ENCODE measurements around the gene ACTL6B. TPM values are rescaled to one million over a fixed set of nuclear protein-coding genes. Genes with fewer than 3 reads are reported as not detected.

The ACTL6B gene
- total and polyA plus RNA-seq, 2 of the 13 experiments (the other 11 are each of a cell fraction or from before 2014, with no cell fraction given) = not detected

- TF ChIP-seq MAX (IDR thresholded peaks at IDR 0.05) (peak; percentile 51; the same call in 1 of the 2 replicates), BRCA1 (CRISPR knock-in tag; IDR thresholded peaks at IDR 0.05) (no peak), KAT8 (CRISPR knock-in tag; IDR thresholded peaks at IDR 0.05) (no peak), ZNF615 (CRISPR knock-in tag; IDR thresholded peaks at IDR 0.05; ENCODE audit: borderline replicate concordance) (no peak), RORA (CRISPR knock-in tag; IDR thresholded peaks at IDR 0.05) (no peak), ZNF570 (CRISPR knock-in tag; IDR thresholded peaks at IDR 0.05; ENCODE audit: borderline replicate concordance) (no peak), ZNF414 (CRISPR knock-in tag; IDR thresholded peaks at IDR 0.05) (peak; percentile 52; the same call in 1 of the 2 replicates), GATAD2A (CRISPR knock-in tag; IDR thresholded peaks at IDR 0.05) (no peak), ZFYVE20 (CRISPR knock-in tag; IDR thresholded peaks at IDR 0.05; ENCODE audit: borderline replicate concordance, low read depth) (no peak), HNRNPL (IDR thresholded peaks at IDR 0.05; ENCODE audit: low read depth, low read length) (0 out of 2 replicates have a peak, but pooled peaks have one; percentile 10), ZNF792 (CRISPR knock-in tag; IDR thresholded peaks at IDR 0.05) (0 out of 2 replicates have a peak, but pooled peaks have one; percentile 5), ZNF264 (CRISPR knock-in tag; IDR thresholded peaks at IDR 0.05) (no peak), THYN1 (CRISPR knock-in tag; IDR thresholded peaks at IDR 0.05; ENCODE audit: borderline replicate concordance, low read depth) (no peak), RARA (CRISPR knock-in tag; IDR thresholded peaks at IDR 0.05) (no peak), ZNF589 (CRISPR knock-in tag; conservative IDR thresholded peaks at IDR 0.05) (no peak), ZNF879 (CRISPR knock-in tag; IDR thresholded peaks at IDR 0.05) (no peak), CENPBD1 (CRISPR knock-in tag; IDR thresholded peaks at IDR 0.05; ENCODE audit: borderline replicate concordance, low read depth) (no peak), MTA3 (CRISPR knock-in tag; IDR thresholded peaks at IDR 0.05) (no peak), ZFP90 (CRISPR knock-in tag; IDR thresholded peaks at IDR 0.05; ENCODE audit: borderline replicate concordance) (peak; percentile 66; the same call in 1 of the 2 replicates), MEF2D (CRISPR knock-in tag; IDR thresholded peaks at IDR 0.05) (0 out of 2 replicates have a peak, but pooled peaks have one; percentile 34), ZXDC (CRISPR knock-in tag; IDR thresholded peaks at IDR 0.05) (no peak)
- TF ChIP-seq, protein P1, sequence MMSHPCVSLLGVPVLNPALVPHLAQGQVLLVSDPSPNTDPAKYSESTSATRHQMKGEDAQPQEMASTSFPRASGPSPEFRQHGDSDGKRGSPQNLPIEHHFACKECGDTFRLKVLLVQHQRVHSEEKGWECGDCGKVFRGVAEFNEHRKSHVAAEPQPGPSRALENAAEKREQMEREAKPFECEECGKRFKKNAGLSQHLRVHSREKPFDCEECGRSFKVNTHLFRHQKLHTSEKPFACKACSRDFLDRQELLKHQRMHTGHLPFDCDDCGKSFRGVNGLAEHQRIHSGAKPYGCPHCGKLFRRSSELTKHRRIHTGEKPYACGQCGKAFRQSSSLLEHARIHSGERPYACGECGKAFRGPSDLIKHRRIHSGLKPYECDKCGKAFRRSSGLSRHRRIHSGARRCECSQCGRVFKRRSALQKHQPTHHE (CRISPR knock-in tag; IDR thresholded peaks at IDR 0.05; ENCODE audit: borderline replicate concordance) = 0 out of 2 replicates have a peak, but pooled peaks have one; percentile 68
- TF ChIP-seq, protein P2, sequence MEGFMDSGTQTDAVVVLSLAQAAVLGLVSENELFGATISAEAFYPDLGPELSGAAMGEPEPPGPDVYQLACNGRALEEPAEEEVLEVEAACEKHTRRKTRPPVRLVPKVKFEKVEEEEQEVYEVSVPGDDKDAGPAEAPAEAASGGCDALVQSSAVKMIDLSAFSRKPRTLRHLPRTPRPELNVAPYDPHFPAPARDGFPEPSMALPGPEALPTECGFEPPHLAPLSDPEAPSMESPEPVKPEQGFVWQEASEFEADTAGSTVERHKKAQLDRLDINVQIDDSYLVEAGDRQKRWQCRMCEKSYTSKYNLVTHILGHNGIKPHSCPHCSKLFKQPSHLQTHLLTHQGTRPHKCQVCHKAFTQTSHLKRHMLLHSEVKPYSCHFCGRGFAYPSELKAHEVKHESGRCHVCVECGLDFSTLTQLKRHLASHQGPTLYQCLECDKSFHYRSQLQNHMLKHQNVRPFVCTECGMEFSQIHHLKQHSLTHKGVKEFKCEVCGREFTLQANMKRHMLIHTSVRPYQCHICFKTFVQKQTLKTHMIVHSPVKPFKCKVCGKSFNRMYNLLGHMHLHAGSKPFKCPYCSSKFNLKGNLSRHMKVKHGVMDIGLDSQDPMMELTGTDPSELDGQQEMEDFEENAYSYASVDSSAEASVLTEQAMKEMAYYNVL (CRISPR knock-in tag; IDR thresholded peaks at IDR 0.05; ENCODE audit: borderline replicate concordance) = no peak
Measured at GRCh38 chr7:100641860-100642533, 14.3 kb downstream of the ACTL6B start (continued).
